GM20000 (cell line): ENCODE measurements around the gene FIZ1.
A peak's percentile ranks its signal among the peaks of the same experiment; 100 is the strongest.

ENCODE experiments used
- DNase-seq: peaks from one replicate; pipeline ENCODE4 v3.0.0; 2012; ENCODE audit warnings: low spot score
- TF ChIP-seq, protein P1 (sequence below): IDR thresholded peaks from 2 replicates; pipeline ENCODE4 v1.5.1; 2012; ENCODE audit warnings: mild to moderate bottlenecking, control low read depth; ENCODE audit errors: extremely low read depth, missing control alignments

FIZ1 gene

DNA sequence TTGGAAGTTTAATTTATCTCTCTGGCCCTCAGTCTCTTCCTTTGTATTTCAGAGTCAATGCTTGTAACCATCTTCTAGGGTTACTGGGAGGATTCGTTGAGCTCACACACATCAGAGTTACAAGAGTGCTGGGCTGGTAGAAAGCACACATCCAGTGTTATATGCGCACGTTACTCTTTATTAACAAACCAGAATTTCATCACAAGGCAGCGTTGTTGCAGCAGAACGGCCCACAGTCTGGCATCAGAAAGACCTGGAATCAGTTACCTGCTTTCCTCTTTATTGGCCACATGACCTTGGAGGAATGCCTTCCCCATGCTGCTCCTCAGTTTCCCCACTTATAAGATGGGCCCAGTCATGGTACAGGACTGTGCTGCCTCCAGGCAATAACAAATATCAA lies 10.0 kb upstream of the FIZ1 start:
- no peak for DNase-seq

DNA sequence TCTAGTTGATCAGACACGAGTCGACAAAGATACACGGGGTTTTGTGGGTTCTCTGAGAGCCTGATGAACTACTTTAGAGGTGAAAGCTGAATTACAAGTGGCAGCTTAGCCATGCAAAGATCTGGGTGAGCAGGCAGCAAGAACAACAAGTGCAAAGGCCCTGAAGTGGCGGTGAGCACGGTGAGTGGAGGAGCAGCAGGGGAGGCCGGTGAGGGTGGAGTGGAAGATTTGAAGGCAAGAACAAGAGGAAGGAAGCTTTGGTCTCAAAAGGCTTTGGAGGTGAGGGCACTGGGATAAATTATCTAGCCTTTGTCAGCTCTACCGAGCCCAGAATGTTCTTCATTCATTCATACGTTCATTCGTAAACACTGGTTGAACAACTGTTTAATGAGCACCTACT lies 7.5 kb upstream of the FIZ1 start:
- no peak for DNase-seq
- TF ChIP-seq, protein P1, sequence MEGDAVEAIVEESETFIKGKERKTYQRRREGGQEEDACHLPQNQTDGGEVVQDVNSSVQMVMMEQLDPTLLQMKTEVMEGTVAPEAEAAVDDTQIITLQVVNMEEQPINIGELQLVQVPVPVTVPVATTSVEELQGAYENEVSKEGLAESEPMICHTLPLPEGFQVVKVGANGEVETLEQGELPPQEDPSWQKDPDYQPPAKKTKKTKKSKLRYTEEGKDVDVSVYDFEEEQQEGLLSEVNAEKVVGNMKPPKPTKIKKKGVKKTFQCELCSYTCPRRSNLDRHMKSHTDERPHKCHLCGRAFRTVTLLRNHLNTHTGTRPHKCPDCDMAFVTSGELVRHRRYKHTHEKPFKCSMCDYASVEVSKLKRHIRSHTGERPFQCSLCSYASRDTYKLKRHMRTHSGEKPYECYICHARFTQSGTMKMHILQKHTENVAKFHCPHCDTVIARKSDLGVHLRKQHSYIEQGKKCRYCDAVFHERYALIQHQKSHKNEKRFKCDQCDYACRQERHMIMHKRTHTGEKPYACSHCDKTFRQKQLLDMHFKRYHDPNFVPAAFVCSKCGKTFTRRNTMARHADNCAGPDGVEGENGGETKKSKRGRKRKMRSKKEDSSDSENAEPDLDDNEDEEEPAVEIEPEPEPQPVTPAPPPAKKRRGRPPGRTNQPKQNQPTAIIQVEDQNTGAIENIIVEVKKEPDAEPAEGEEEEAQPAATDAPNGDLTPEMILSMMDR, result no peak

More for the DNA sequence above, 10.0 kb upstream of the FIZ1 start:
- TF ChIP-seq, protein P1, result no peak

DNA sequence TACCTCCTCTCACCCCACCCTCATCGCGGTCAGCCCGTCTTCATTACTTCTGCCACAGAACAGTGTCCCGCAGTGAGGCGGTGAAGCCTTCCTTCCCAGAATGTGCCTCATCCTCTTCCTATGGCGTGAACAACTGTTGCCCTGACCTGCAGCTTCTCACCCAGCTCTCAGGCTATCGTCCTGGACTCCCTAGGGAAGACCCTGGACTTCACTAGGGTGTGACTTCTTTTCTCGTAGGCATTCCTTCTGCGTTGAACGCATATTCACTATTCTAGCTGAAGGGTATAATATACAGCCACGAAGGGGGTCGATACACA lies 7.1 kb upstream of the FIZ1 start:
- no peak for DNase-seq
- TF ChIP-seq, protein P1, result no peak

DNA sequence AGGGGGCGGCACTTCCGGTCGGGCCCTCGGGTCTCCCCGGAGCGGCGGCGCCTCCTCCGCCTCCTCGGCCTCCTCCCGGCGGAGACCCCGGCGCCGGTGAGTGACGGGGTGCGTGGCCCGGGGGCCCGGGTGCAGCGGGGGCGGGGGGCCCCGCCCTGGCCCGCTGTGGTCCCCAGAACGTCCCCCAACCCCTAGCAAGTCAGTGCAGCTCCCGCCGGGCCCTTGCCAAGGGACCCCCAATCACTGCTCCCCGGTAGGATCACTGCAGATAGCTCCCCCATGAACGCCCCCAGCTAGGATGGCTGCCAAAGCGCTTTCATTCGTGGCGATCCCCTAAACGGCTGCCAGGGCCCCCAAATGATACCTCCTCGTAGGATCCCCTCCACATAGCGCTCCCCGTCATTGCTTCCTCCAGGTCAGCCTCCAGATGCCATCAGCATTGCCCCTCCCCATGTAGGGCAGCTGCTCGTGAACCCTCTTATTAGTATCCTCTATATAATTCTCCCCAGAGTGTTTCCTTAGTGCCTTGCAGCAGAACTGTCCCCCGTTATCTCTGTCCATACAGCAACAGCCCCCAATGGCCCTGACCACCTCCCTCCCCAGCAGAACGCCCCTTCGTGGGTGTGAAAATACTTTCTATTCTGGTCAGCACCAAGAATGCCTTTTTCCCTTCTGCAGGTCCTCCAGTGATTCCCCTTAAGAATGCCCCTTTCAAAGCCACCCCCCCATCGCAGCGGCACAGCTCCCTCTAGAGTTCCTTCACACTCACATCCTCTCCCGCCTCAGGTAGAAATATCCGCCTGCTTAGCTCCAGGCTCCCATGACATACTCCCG lies 6.5 kb upstream of the FIZ1 start, which contains the start of gene ZNF865:
ZNF865 (plus strand) TSS at position 11 of the 834 bp plus-strand sequence. CDS start 7,972 bp downstream, outside the sequence.
- peak; percentile 85 for DNase-seq
- TF ChIP-seq, protein P1, result peak; percentile 79

DNA sequence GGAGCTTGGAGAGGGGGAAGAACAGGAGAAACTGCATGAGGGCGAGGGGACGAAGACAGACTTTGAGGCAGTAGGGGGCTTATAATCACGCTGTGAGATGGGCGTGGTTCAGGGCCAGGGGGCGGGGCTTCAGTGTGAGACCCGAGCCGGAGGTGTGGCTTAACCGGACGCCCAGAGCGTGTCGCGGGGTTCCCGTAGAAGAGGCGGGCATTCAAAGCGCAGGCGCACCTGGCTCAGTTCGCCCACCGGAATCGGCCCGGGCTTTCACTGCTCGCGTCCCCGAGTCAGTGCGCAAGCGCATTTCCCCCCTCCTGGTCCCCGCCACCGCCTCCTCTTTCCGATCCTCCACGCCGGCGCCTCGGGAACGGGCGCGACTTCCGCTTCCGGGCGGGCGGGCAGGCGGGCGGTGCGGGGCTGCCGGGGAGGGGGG lies 5.9 kb upstream of the FIZ1 start:
- DNase-seq, result peak; percentile 98
- TF ChIP-seq, protein P1, result no peak

DNA sequence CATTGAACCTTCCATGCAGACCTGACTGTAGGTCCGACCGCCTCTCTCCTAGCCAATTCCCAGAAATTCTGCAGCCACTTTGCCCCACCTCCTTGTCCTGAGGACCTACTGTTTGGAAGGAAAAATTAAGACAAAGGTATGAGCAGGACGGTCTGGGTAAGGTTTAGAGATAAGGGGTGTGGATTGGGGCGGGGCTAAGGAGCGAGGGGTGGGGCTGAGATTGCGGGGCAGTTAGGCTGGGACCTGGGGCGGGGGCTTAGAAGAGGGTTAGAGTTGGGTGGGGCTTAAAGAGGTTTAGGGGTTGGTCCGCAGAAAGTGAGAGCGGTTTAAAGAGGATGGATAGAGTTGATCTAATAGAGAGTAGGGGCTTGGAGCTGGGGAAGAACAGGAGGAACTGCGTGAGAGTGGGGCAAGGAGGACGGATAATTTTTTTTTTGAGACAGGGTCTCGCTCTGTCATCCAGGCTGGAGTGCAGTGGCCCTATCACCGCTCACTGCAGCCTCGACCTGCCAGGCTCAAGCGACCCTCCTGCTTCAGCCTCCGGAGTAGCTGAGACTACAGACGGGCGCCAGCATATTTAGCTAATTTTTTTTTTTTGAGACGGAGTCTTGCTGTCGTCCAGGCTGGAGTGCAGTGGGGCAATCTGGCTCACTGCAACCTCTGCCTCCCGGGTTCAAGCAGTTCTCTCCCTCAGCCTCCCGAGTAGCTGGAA lies 4.4 kb upstream of the FIZ1 start:
- TF ChIP-seq, protein P1, result no peak
- no peak for DNase-seq

DNA sequence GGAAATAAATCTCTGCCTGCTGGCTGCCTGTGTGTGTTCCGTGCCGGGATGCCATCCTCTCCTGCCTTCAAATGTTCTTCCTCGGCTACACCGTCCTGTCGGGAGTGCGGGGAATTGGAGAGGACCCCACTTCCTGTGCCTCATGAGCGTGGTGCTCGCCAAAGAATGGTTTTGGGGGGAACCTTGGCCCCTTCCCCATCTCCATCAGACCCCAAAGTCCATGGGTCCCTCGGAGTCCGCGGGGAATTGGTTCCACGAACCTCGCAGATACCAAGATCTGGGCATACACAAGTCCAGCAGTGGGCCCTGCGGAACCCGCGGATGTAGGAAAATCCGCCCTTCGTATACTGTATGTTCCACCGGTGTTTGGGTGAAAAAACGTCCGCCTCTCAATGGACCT lies 3.8 kb upstream of the FIZ1 start:
- DNase-seq, result no peak
- TF ChIP-seq, protein P1, result no peak
